ENCODE measurements around the gene TRPM7. TPM values are rescaled to one million over a fixed set of nuclear protein-coding genes. Genes with fewer than 3 reads are reported as not detected.

Gene TRPM7
- total and polyA plus RNA-seq, 2 of the 13 experiments (the other 11 are each of a cell fraction or from before 2014, with no cell fraction given): 11.0 to 36.0 TPM

DNA sequence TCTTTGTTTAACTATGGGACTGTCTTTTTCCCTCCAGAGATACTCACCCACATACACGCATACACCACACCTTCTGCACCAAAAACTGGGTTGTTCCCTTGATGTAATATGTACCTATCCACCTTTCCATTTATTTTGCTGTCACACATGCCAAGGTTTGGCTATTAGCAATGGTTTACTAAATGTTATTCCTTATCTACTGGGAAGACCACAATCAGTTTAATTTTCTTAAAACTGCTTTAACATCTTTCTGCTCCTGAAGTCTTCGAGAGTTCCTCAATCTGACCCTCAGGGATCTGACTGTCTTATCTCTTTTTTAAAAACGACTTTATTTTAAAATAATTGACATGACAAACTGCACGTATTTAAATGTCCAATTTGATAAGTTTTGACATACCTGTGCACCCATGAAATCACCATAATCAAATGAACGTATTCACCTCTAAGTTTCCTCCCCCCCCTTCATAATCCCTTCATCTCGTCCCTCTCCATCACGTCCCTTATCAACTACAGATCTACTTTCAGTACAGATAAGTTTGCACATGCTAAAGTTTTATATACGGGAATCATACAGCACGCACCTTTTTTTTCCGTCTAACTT, 805 bp upstream of the TRPM7 start (continued):
- TF ChIP-seq, protein P1, sequence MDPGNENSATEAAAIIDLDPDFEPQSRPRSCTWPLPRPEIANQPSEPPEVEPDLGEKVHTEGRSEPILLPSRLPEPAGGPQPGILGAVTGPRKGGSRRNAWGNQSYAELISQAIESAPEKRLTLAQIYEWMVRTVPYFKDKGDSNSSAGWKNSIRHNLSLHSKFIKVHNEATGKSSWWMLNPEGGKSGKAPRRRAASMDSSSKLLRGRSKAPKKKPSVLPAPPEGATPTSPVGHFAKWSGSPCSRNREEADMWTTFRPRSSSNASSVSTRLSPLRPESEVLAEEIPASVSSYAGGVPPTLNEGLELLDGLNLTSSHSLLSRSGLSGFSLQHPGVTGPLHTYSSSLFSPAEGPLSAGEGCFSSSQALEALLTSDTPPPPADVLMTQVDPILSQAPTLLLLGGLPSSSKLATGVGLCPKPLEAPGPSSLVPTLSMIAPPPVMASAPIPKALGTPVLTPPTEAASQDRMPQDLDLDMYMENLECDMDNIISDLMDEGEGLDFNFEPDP (CRISPR knock-in tag; conservative IDR thresholded peaks at IDR 0.05): 0 out of 2 replicates have a peak, but pooled peaks have one; percentile 39
- TF ChIP-seq HOXA7 (CRISPR knock-in tag; IDR thresholded peaks at IDR 0.05) (no peak), GFI1 (CRISPR knock-in tag; IDR thresholded peaks at IDR 0.05; ENCODE audit: borderline replicate concordance) (0 out of 2 replicates have a peak, but pooled peaks have one; percentile 20), ZNF44 (CRISPR knock-in tag; IDR thresholded peaks at IDR 0.05) (0 out of 2 replicates have a peak, but pooled peaks have one; percentile 26), YEATS2 (CRISPR knock-in tag; IDR thresholded peaks at IDR 0.05; ENCODE audit: borderline replicate concordance) (0 out of 2 replicates have a peak, but pooled peaks have one; percentile 4), ZNF670 (CRISPR knock-in tag; IDR thresholded peaks at IDR 0.05; ENCODE audit: borderline replicate concordance) (0 out of 2 replicates have a peak, but pooled peaks have one; percentile 18), SRSF9 (IDR thresholded peaks at IDR 0.05; ENCODE audit: borderline replicate concordance, insufficient read depth, low read depth, low read length, poor library complexity, severe bottlenecking) (no peak), ZFP90 (CRISPR knock-in tag; IDR thresholded peaks at IDR 0.05; ENCODE audit: borderline replicate concordance) (0 out of 2 replicates have a peak, but pooled peaks have one; percentile 14), XBP1 (CRISPR knock-in tag; IDR thresholded peaks at IDR 0.05) (0 out of 2 replicates have a peak, but pooled peaks have one; percentile 11), NCOA2 (CRISPR knock-in tag; IDR thresholded peaks at IDR 0.05) (peak; percentile 5; the same call in 1 of the 2 replicates), POLR2AphosphoS5 (IDR thresholded peaks at IDR 0.05; ENCODE audit: low read depth, low read length) (no peak)
- TF ChIP-seq, protein P2, sequence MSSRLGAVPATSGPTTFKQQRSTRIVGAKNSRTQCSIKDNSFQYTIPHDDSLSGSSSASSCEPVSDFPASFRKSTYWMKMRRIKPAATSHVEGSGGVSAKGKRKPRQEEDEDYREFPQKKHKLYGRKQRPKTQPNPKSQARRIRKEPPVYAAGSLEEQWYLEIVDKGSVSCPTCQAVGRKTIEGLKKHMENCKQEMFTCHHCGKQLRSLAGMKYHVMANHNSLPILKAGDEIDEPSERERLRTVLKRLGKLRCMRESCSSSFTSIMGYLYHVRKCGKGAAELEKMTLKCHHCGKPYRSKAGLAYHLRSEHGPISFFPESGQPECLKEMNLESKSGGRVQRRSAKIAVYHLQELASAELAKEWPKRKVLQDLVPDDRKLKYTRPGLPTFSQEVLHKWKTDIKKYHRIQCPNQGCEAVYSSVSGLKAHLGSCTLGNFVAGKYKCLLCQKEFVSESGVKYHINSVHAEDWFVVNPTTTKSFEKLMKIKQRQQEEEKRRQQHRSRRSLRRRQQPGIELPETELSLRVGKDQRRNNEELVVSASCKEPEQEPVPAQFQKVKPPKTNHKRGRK (CRISPR knock-in tag; IDR thresholded peaks at IDR 0.05): 0 out of 2 replicates have a peak, but pooled peaks have one; percentile 31
- TF ChIP-seq, protein P3, sequence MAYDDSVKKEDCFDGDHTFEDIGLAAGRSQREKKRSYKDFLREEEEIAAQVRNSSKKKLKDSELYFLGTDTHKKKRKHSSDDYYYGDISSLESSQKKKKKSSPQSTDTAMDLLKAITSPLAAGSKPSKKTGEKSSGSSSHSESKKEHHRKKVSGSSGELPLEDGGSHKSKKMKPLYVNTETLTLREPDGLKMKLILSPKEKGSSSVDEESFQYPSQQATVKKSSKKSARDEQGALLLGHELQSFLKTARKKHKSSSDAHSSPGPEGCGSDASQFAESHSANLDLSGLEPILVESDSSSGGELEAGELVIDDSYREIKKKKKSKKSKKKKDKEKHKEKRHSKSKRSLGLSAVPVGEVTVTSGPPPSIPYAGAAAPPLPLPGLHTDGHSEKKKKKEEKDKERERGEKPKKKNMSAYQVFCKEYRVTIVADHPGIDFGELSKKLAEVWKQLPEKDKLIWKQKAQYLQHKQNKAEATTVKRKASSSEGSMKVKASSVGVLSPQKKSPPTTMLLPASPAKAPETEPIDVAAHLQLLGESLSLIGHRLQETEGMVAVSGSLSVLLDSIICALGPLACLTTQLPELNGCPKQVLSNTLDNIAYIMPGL (CRISPR knock-in tag; IDR thresholded peaks at IDR 0.05; ENCODE audit: borderline replicate concordance in 1 of 2, low read depth in 1 of 2): no peak
- TF ChIP-seq, protein P4, sequence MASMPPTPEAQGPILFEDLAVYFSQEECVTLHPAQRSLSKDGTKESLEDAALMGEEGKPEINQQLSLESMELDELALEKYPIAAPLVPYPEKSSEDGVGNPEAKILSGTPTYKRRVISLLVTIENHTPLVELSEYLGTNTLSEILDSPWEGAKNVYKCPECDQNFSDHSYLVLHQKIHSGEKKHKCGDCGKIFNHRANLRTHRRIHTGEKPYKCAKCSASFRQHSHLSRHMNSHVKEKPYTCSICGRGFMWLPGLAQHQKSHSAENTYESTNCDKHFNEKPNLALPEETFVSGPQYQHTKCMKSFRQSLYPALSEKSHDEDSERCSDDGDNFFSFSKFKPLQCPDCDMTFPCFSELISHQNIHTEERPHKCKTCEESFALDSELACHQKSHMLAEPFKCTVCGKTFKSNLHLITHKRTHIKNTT (CRISPR knock-in tag; IDR thresholded peaks at IDR 0.05): 0 out of 2 replicates have a peak, but pooled peaks have one; percentile 7
